ENCODE results near the gene PTGER4. TPM values are rescaled to one million over a fixed set of nuclear protein-coding genes. Genes with fewer than 3 reads are reported as not detected.
"Not testable (repeated sequence)": the region's sequence is repeated elsewhere in the genome, so short reads cannot be mapped to it uniquely, and the experiment has no call there.

PTGER4 gene
- total RNA-seq, 1 donor from 2014 or later, result 7.4 TPM

DNA sequence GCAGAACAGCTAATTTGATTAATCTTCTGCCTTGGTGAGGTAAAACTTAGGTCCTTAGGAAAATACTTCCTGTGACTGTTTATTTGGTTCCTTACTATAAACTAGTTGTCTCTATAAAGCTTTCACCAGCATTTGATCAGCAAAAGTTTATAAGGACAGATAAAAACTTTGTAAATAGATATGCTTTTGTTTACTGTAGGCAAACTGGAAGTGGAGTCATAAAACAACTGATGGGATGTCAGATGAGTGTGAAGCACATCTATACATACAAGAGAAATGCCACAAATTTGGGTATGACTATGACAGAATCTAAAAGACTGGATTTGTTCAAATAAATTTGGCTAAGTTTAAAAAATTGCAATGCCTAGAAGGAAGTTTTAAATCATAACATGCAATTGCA is 5.5 kb downstream of the PTGER4 start:
- intact Hi-C loops (cut with DNase I), result loop anchor here (5.0 to 10.0 kb wide), 4 partner anchors 290 to 1108 kb away; no protein-coding TSS in a partner anchor
- ATAC-seq (ENCODE audit: poor library complexity), result no peak
- no peak for DNase-seq

DNA sequence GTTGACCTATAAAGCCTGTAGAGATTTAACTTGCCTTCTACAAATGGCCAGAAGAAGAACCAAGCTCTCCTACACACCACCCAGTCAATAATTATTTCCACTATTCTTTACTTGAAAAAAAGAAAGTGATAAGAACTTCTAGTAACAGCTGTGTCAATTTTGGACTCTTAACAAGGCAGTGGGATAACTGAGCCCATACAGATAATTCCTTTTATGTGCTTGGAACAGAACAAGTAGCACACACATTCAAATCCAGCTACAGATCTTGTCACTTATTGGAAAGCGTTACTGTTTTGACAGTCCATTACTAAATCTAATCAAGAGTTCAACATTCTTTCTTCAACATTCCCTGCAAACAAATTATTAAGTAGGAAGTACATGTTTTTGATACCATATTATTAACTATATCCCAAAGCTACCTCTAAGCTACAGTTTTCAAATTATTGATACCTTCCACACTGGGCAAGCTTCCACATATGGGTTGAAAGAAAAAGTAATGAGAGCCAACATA is 6.3 kb downstream of the PTGER4 start:
- DNase-seq (no peak), ATAC-seq (ENCODE audit: poor library complexity) (no peak)
- intact Hi-C loops (cut with DNase I), result loop anchor here (5.0 to 10.0 kb wide), 4 partner anchors 291 to 1109 kb away; no protein-coding TSS in a partner anchor

DNA sequence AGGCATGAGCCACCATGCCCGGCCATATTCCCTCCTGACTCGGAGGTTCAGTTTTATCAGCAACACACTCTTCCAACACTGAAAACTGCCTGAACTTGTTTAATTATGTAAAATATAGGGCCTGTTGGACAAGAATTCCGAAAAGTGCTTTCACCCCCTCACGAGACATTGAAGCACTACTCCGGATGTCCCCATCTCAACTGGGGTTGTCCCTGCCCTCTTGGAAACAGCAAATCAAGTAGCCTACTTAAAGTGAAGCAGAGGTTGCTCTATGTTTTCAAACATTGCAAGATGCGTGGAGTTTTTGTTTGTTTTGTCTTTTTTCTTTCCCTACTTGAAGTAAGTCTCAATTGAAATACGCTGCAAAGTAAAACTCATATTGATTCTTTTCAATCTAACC is 7.6 kb downstream of the PTGER4 start:
- peak; percentile 21 for ATAC-seq (ENCODE audit: poor library complexity)
- intact Hi-C loops (cut with DNase I), result loop anchor here (5.0 to 10.0 kb wide), 4 partner anchors 293 to 1110 kb away; no protein-coding TSS in a partner anchor
- no peak for DNase-seq

DNA sequence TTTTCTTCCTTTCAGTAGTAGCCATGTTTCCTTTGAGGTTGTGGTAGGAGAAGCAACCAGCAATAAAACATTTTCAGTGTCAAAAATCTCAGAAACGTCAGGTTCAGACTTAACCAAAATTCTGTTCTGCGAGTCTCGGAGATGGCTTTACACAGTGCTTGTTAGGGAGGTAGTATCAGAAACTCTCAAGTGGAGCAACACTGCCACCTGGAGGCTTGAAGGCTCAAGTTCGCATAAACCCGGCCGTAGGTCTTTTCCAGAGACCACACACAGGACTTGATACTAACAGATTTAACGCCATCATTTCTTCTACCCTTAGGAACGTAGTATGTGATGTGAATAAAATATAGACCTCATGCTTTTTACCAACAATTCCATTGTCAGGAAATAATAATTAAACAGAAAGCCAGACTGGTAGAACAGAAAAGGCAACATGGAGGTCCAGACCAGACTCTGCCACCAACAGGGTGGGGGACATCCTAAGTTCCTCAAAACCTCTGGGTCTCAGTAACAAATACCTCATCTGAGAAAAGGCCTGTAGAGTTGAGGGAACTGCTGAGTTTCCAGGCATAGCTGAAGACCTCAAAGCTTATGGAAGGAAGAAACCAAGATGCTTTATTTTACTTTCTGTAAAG is 8.5 kb downstream of the PTGER4 start:
- ATAC-seq (ENCODE audit: poor library complexity), result peak; percentile 95
- intact Hi-C loops (cut with DNase I), result loop anchor here (5.0 to 10.0 kb wide), 4 partner anchors 293 to 1111 kb away; no protein-coding TSS in a partner anchor
- peak; percentile 86 for DNase-seq

DNA sequence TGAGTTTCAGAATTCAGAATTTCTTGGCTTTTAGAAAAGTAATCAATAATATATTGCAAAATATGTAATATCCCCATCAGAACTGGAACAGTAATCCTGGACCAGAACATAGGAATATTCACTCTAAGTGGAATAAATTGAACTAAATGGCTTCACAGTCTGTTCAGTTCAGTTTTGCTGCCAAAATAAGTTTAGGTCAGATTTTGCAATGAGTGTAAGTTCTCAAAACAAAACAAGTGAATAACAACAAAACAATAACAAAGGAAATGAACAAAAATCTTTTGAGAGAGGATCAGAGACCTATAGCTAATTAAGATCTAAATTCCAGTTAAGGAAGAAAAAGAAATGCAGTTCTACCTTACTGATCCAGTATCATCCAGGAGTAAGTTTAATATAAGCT is 9.3 kb downstream of the PTGER4 start:
- DNase-seq (no peak), ATAC-seq (ENCODE audit: poor library complexity) (no peak)
- intact Hi-C loops (cut with DNase I), result loop anchor here (5.0 to 10.0 kb wide), 4 partner anchors 294 to 1112 kb away; no protein-coding TSS in a partner anchor

DNA sequence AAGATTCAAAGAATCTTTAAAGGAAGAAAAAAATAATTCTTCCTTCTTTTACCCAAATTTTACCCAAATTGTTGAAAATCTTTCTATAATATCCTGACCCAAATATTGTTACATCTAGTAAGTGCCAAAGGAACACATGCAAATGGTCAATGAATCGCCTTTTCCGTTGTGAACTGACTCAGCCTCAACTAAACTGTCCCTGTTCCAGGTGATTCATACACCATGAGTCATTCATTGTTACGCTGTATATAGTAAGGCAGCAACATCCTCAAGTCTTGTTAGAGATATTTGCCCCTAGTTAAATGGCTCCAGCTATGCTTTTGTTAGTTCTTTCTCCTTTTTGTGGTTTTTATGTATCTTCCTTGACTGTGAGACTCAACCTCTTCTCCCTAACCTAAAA is 9.7 kb downstream of the PTGER4 start:
- DNase-seq, result no peak
- intact Hi-C loops (cut with DNase I), result loop anchor here (5.0 to 10.0 kb wide), 4 partner anchors 295 to 1112 kb away; no protein-coding TSS in a partner anchor
- ATAC-seq (ENCODE audit: poor library complexity), result peak; percentile 61

DNA sequence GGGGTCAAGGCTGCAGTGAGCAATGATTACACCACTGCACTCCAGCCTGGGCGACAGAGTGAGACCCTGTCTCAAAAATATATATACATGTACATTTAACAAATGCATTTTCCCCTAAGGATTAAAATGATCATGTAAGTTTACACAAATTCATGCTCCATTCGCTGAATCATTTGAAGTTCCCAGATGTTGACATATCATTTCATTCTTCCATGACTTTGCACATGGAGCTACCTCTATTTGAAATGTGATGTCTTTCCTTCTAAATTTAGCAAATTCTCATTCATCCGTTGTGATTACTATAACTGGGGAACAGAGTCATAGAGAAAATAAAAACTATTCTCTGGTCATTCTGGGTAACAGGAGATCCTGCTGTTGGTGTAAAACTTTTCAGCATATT is 10.6 kb downstream of the PTGER4 start:
- no peak for ATAC-seq (ENCODE audit: poor library complexity)

DNA sequence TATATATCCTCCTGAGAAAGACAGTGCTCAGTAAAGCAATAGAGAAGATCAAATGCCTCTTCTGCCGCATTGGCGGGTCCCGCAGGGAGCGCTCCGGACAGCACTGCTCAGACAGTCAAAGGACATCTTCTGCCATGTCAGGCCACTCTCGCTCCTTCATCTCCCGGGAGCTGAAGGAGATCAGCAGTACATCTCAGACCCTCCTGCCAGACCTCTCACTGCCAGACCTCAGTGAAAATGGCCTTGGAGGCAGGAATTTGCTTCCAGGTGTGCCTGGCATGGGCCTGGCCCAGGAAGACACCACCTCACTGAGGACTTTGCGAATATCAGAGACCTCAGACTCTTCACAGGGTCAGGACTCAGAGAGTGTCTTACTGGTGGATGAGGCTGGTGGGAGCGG is 12.2 kb downstream of the PTGER4 start:
- intact Hi-C loops (cut with DNase I), result no loop called here
- ATAC-seq (ENCODE audit: poor library complexity), result no peak
- DNase-seq, result no peak

More for the DNA sequence above, 10.6 kb downstream of the PTGER4 start:
- intact Hi-C loops (cut with DNase I), result no loop called here
- DNase-seq, result no peak

DNA sequence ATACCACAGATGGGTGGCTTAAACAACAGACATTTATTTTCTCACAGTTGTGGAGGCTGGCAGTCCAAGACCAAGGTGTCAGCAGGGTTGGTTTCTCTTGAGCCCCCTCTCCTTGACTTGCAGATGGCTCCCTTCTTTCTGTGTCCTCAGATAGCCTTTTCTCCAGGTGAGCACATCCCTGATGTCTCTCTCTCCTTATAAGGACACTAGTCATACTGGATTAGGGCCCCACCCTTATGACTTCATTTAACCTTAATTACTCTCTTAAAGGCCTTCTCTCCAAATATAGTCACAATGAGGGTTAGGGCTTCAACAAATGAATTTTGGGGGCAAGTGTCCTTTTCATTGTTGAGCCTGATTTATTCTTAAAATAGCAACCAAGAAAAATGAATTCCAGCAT is 14.7 kb downstream of the PTGER4 start:
- intact Hi-C loops (cut with DNase I), result no loop called here
- DNase-seq, result no peak

DNA sequence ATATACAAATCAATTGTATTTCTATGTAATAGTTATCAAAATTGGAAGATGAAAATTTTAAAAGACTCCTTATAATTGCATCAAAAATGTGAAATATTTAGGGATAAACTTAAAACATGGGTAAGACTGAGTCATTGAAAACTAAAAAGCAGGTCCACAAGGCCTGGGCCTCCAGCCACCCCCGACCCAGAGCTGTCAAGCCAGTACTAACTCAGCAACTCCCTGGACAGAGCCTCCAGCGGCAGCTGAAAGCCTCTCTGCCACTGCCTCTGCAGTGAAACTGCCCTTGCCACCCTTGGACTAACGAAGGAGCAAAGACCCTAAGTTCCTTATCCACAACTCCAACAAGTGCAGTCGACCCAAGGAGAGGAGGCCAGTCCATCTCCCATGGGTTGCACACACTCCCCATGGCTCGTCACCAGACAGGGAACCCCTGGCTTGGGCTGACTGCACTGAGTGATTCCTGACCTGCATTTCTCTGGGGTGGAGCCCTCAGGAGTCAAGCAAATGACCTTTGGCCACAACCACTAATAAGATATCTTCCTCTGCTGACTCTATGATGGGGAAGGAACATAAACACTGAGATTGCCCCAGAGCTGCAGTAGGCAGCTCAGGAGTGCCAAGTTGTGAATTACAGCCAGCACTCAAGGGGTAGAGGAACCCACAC is 20.5 kb downstream of the PTGER4 start:
- ATAC-seq (ENCODE audit: poor library complexity) (no peak), DNase-seq (no peak)
- intact Hi-C loops (cut with DNase I), result no loop called here

More for the DNA sequence above, 14.7 kb downstream of the PTGER4 start:
- no peak for ATAC-seq (ENCODE audit: poor library complexity)

DNA sequence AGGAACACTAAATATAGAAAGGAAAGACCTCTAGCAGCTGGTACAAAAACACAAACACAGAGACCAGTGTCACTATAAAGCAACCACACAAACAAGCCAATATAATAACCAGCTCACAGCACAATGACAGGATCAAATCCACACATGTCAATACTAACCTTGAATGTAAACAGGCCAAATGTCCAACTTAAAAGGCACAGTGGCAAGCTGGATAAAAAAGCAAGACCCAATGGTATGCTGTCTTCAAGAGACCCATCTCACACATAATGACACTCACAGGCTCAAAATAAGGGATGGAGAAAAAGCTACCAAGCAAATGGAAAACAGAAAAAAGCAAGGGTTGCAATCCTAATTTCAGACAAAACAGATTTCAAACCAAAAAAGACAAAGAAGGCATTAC is 22.3 kb downstream of the PTGER4 start:
- intact Hi-C loops (cut with DNase I); ATAC-seq (ENCODE audit: poor library complexity); DNase-seq: not testable (repeated sequence)

DNA sequence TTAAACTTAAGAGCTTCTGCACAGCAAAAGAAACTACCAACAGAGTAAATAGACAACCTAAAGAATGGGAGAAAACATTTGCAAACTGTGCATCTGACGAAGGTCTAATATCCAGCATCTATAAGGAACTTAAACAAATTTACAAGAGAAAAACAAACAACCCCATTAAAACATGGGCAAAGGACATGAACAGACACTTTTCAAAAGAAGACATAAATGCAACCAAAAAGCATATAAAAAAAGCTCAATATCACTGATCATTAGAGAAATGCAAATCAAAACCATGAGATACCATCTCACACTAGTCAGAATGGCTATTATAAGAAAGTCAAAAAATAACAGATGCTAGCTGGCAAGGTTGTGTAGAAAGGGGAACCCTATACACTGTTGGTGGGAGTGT is 25.8 kb downstream of the PTGER4 start:
- DNase-seq; intact Hi-C loops (cut with DNase I); ATAC-seq (ENCODE audit: poor library complexity): not testable (repeated sequence)

DNA sequence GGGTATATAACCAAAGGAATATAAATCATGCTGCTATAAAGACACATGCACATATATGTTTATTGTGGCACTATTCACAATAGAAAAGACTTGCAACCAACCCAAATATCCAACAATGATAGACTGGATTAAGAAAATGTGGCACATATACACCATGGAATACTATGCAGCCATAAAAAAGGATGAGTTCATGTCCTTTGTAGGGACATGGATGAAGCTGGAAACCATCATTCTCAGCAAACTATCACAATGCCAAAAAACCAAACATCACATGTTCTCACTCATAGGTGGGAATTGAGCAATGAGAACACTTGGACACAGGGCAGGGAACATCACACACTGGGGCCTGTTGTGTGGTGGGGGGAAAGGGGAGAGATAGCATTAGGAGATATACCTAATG is 30.9 kb downstream of the PTGER4 start:
- ATAC-seq (ENCODE audit: poor library complexity); DNase-seq; intact Hi-C loops (cut with DNase I): not testable (repeated sequence)

DNA sequence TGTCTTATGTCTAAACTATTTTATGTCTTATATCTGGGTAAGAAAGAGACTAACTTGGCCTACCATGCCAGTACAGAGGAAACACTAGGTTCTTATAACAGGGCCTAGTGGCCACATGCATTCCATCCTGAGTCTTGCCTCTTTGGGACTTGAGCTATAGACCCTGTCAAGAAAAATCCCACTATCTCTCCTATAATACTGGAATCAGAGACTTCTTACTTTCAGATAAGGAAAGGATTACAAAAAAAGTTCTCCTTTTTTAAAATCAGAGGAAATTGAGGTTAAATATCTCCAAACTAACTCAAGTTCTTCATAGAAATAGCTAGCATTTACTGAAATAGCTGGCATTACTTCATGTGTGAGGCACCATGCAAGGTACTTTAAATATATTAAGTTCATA is 34.3 kb downstream of the PTGER4 start:
- DNase-seq, result no peak
- no peak for ATAC-seq (ENCODE audit: poor library complexity)
- intact Hi-C loops (cut with DNase I), result no loop called here

DNA sequence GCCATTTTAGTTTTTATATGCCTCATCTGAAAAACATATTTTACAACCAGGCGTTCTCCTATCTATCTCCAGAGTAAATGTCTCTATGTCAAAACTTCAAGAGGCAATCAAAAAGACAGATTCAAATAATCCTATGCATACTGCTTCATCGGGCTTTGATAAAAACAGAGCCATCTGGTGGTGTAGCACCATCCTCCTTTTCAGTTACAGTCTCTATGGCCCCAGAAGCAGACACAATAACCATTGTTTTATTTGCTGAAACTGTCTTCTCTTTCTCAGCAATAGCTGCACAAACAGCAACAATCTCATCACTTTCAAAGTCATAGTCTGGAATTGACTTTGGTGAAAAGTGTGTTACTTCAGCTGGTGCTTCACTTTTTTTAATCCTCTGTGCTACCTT is 36.3 kb downstream of the PTGER4 start:
- ATAC-seq (ENCODE audit: poor library complexity) (no peak), DNase-seq (no peak)
- intact Hi-C loops (cut with DNase I), result no loop called here

DNA sequence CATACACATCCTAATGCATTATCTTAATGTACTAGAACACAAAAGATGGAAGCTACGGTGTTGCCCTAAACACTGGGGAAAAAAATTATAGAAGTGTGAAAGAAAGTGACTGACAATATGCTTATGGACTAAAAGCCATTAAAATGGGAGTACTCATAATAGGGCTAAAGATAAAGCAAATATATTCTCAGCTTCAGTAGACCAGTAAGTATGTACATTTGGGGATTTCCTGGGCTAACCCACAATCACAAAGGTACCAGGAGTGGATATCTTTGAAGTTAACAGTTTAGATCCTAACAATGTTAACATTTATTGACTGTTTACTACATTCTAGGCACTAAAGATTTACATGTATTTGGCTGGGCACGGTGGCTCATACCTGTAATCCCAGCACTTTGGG is 36.9 kb downstream of the PTGER4 start:
- intact Hi-C loops (cut with DNase I), result no loop called here
- ATAC-seq (ENCODE audit: poor library complexity) (no peak), DNase-seq (no peak)

DNA sequence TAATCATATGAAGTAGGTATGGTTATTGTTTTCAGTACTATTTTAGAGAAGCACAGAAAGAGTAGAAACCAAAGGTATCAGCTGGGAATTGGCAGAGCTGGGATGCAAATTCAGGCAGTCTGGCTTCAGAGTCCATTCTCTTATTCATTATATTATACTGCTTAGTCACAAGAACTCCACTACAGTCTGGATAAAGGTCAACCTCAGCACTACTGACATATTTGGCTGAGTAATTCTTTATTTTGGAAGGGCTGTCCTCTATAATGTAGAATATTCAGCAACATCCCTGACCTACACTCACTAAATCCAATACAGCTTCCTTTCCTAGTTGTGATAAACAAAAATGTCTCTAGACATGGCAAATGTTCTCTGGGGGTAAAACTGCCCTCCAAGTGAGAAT is 37.6 kb downstream of the PTGER4 start:
- ATAC-seq (ENCODE audit: poor library complexity), result no peak
- intact Hi-C loops (cut with DNase I), result no loop called here
- DNase-seq, result no peak

DNA sequence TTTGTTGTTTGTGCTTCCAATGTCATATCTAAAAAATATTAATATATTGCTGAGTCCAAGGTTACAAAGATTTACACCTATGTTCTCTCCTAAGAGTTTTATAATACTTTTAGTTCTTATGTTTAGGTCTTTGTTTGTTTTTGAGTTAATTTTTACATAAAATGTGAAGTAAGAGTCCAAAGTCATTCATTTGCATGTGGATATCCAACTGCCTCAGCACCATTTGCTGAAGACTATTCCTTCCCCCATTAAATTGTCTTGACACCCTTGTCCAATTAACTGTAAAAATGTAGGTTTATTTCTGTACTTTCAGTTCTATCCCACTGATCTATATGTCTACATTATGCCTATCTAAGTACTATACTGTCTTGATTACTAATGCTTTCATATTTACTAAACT is 40.4 kb downstream of the PTGER4 start:
- no peak for DNase-seq
- ATAC-seq (ENCODE audit: poor library complexity), result no peak
- intact Hi-C loops (cut with DNase I), result no loop called here

DNA sequence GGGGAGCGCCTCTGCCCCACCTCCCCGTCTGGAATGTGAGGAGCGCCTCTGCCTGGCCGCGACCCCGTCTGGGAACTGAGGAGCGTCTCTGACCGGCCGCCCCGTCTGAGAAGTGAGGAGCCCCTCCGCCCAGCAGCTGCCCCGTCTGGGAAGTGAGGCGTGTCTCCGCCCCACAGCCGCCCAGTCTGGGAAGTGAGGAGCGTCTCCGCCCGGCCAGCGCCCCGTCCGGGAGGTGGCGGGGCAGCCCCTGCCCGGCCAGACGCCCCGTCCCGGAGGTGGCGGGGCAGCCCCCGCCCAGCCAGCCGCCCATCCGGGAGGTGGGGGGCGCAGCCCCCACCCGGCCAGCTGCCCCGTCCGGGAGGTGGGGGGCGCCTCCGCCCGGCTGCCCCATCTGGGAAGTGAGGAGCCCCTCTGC is 42.8 kb downstream of the PTGER4 start:
- intact Hi-C loops (cut with DNase I), result not testable (repeated sequence)

DNA sequence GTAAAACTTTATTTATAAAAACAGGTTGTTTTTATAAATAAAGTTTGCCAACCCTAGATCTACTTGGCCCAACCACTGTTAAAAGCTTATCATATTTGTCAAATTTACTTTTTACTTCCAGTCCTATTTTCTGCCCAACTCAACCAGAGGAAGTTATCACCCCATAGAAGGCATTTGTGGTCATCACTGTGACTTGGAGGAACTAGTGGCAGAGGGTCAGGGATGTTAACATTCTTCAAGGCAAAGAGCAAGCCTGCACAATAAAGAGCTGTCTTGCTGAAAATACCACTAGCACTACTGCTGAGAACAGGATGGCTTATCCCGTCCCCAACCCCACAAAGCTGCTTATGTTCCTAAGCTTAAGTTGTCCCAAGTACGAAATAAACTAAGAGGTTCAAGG is 53.7 kb downstream of the PTGER4 start:
- no peak for ATAC-seq (ENCODE audit: poor library complexity)
- intact Hi-C loops (cut with DNase I), result no loop called here
- DNase-seq, result no peak

More for the DNA sequence above, 42.8 kb downstream of the PTGER4 start:
- not testable (repeated sequence) for DNase-seq; ATAC-seq (ENCODE audit: poor library complexity)
